ENCODE measurements around the gene DTHD1. TPM values are rescaled to one million over a fixed set of nuclear protein-coding genes. Genes with fewer than 3 reads are reported as not detected.

The DTHD1 gene
- total RNA-seq, 4 donors from 2014 or later: 0.47 to 3.3 (median 1.3) TPM

- no peak for DNase-seq
- no peak overlapping the region for H3K27ac ChIP-seq
- no peak for TF ChIP-seq CTCF (IDR thresholded peaks at IDR 0.05)
- TF ChIP-seq POLR2A (IDR thresholded peaks at IDR 0.05): no peak
- H3K36me3 ChIP-seq: no peaks in the 10 kb centered on the region
- H3K4me3 ChIP-seq: no peak overlapping the region
- no peaks in the 10 kb centered on the region for H3K4me1 ChIP-seq
- no peaks in the 10 kb centered on the region for H3K27me3 ChIP-seq
- no peaks in the 10 kb centered on the region for H3K9me3 ChIP-seq
These were observed 57.6 kb downstream of the DTHD1 start for GRCh38 chr4:36338973-36339372.

- no peak overlapping the region for H3K4me3 ChIP-seq
- no peak overlapping the region for H3K27ac ChIP-seq
- no peaks in the 10 kb centered on the region for H3K36me3 ChIP-seq
- no peak for TF ChIP-seq POLR2A (IDR thresholded peaks at IDR 0.05)
- no peak for TF ChIP-seq CTCF (IDR thresholded peaks at IDR 0.05)
- no peaks in the 10 kb centered on the region for H3K9me3 ChIP-seq
- no peak for DNase-seq
- H3K27me3 ChIP-seq: no peaks in the 10 kb centered on the region
- H3K4me1 ChIP-seq: no peaks in the 10 kb centered on the region
These were observed 60.5 kb downstream of the DTHD1 start for GRCh38 chr4:36341936-36342335.

- H3K27me3 ChIP-seq: no peaks in the 10 kb centered on the region
- H3K4me3 ChIP-seq: no peak overlapping the region
- no peak for DNase-seq
- H3K4me1 ChIP-seq: peaks cover 0 to 5% (median 0%) of the 10 kb centered on the region in 4 donors
- TF ChIP-seq POLR2A (IDR thresholded peaks at IDR 0.05) (no peak), CTCF (IDR thresholded peaks at IDR 0.05) (no peak)
- no peak overlapping the region for H3K27ac ChIP-seq
- no peaks in the 10 kb centered on the region for H3K9me3 ChIP-seq
- no peaks in the 10 kb centered on the region for H3K36me3 ChIP-seq
These were observed 62.2 kb downstream of the DTHD1 start for GRCh38 chr4:36343501-36344175.

- Histone ChIP-seq H3K27me3 (no peaks in the 10 kb centered on the region), H3K4me1 (peaks cover 0 to 5% (median 0%) of the 10 kb centered on the region in 4 donors), H3K9me3 (no peaks in the 10 kb centered on the region), H3K36me3 (no peaks in the 10 kb centered on the region), H3K4me3 (no peak overlapping the region), H3K27ac (no peak overlapping the region)
- DNase-seq: no peak
- TF ChIP-seq CTCF (IDR thresholded peaks at IDR 0.05) (no peak), POLR2A (IDR thresholded peaks at IDR 0.05) (no peak)
These were observed 67.1 kb downstream of the DTHD1 start for GRCh38 chr4:36348403-36348938.

- no peaks in the 10 kb centered on the region for H3K36me3 ChIP-seq
- no peak overlapping the region for H3K4me3 ChIP-seq
- H3K9me3 ChIP-seq: no peaks in the 10 kb centered on the region
- H3K27ac ChIP-seq: no peak overlapping the region
- H3K4me1 ChIP-seq: peaks cover 0 to 5% (median 0%) of the 10 kb centered on the region in 4 donors
- H3K27me3 ChIP-seq: no peaks in the 10 kb centered on the region
- TF ChIP-seq CTCF (IDR thresholded peaks at IDR 0.05) (no peak), POLR2A (IDR thresholded peaks at IDR 0.05) (no peak)
- DNase-seq: no peak
These were observed 68.6 kb downstream of the DTHD1 start for GRCh38 chr4:36349938-36350549.
